ENCODE measurements around the gene CCDC192.

CCDC192 gene

DNA sequence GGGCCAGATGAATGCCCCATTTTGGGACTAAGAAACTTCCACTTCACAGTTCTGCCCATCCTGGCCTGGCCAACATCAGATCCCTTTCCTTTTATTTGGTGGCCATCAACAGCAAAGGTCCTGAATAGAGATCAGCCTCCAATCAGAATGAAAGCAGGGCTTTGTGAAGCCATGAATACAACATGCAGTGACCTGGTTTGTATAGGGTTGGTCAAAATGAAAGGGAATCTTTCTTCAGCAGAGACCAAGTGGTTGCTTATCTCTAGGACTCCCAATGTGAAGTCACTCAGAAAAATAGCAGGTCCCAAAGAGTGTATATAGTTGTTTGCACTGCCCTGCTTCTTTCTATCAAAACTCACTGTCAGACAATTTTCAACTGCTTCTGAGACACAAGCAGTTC lies 266.5 kb downstream of the CCDC192 start:
- Histone ChIP-seq H3K4me3 (ENCODE audit: low read depth, low read length) (no peak overlapping the region), H3K36me3 (no peaks in the 10 kb centered on the region), H3K9me3 (ENCODE audit: severe bottlenecking) (no peaks in the 10 kb centered on the region), H3K27ac (no peak overlapping the region), H3K27me3 (ENCODE audit: insufficient read depth, low read depth, severe bottlenecking) (no peaks in the 10 kb centered on the region)
- DNase-seq, result no peak
- TF ChIP-seq, protein P1, sequence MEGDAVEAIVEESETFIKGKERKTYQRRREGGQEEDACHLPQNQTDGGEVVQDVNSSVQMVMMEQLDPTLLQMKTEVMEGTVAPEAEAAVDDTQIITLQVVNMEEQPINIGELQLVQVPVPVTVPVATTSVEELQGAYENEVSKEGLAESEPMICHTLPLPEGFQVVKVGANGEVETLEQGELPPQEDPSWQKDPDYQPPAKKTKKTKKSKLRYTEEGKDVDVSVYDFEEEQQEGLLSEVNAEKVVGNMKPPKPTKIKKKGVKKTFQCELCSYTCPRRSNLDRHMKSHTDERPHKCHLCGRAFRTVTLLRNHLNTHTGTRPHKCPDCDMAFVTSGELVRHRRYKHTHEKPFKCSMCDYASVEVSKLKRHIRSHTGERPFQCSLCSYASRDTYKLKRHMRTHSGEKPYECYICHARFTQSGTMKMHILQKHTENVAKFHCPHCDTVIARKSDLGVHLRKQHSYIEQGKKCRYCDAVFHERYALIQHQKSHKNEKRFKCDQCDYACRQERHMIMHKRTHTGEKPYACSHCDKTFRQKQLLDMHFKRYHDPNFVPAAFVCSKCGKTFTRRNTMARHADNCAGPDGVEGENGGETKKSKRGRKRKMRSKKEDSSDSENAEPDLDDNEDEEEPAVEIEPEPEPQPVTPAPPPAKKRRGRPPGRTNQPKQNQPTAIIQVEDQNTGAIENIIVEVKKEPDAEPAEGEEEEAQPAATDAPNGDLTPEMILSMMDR (IDR thresholded peaks at IDR 0.05; ENCODE audit: low read depth, low read length), result no peak

DNA sequence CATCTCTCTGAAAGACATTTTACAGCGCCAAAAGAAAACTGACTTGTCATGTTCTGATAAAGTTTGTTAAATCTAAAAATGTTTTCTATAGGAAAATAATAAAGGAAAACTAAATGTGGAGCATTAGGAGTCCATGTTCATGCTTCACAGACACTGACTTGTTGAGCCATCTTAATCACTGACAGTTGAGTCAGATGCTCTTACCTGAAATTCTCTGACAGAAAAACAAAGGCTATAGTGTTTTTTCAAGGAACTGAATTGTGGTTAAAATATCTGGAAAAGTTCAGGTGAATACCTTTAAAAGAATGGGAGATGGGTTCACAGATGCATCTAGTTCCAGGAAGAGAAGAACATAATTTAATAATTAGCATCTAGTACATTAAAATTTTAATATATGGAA lies 266.9 kb downstream of the CCDC192 start:
- TF ChIP-seq, protein P1 (IDR thresholded peaks at IDR 0.05; ENCODE audit: low read depth, low read length), result no peak

DNA sequence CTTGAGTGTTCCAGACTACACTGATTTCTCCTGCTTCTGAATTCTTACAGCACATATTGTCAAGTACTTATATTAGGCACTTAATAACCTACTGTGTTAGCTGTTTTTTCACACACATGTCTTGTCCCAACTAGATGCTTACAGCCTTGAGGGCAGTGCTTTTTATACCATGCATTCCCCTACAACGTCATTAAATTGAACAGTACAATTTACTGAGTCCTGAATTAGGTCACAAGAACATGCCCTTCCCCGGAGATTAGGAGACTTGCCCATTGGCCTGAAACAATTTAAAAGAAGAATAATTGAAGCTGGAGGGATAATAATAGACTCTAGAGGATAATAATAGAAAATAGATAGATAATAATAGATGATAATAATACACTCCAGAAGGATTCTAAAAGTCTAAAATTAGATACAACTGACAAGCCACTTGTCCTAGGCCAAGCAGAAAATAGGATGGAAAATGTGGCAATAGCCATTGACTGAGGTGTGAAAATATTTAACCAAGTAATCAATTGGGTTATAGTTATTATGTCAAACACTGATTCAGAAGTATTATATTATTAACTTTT lies 267.7 kb downstream of the CCDC192 start:
- no peak for DNase-seq
- H3K9me3 ChIP-seq (ENCODE audit: severe bottlenecking), result no peaks in the 10 kb centered on the region
- no peaks in the 10 kb centered on the region for H3K27me3 ChIP-seq (ENCODE audit: insufficient read depth, low read depth, severe bottlenecking)
- no peaks in the 10 kb centered on the region for H3K36me3 ChIP-seq
- TF ChIP-seq, protein P1 (IDR thresholded peaks at IDR 0.05; ENCODE audit: low read depth, low read length), result no peak
- no peak overlapping the region for H3K4me3 ChIP-seq (ENCODE audit: low read depth, low read length)
- H3K27ac ChIP-seq, result no peak overlapping the region

More for the DNA sequence above, 266.9 kb downstream of the CCDC192 start:
- no peak for DNase-seq
- Histone ChIP-seq H3K27me3 (ENCODE audit: insufficient read depth, low read depth, severe bottlenecking) (no peaks in the 10 kb centered on the region), H3K9me3 (ENCODE audit: severe bottlenecking) (no peaks in the 10 kb centered on the region), H3K36me3 (no peaks in the 10 kb centered on the region), H3K4me3 (ENCODE audit: low read depth, low read length) (no peak overlapping the region), H3K27ac (no peak overlapping the region)

DNA sequence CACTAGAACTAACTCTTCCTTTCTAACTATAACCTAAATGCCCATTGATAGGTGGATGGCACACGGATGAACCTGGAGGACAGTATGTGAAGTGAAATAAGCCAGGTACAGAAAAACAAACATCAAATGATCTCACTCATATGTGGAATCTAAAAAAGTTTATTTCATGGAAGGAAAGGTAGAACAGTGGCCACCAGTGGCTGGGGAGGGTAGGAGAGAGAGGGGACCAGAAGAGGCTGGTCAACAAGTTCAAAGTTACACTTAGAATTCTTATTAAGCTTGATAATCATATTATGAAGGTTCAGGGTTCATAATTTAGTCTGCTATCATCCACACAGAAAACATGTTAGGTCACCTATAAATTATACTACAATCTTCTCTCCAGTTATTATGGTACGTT lies 272.8 kb downstream of the CCDC192 start:
- TF ChIP-seq, protein P1 (IDR thresholded peaks at IDR 0.05; ENCODE audit: low read depth, low read length), result no peak
- H3K27ac ChIP-seq, result no peak overlapping the region
- no peaks in the 10 kb centered on the region for H3K27me3 ChIP-seq (ENCODE audit: insufficient read depth, low read depth, severe bottlenecking)
- H3K36me3 ChIP-seq, result no peaks in the 10 kb centered on the region
- H3K9me3 ChIP-seq (ENCODE audit: severe bottlenecking), result no peaks in the 10 kb centered on the region
- DNase-seq, result no peak
- no peak overlapping the region for H3K4me3 ChIP-seq (ENCODE audit: low read depth, low read length)

- Histone ChIP-seq H3K27ac (no peak overlapping the region), H3K4me3 (ENCODE audit: low read depth, low read length) (no peak overlapping the region), H3K36me3 (no peaks in the 10 kb centered on the region), H3K9me3 (ENCODE audit: severe bottlenecking) (no peaks in the 10 kb centered on the region), H3K27me3 (ENCODE audit: insufficient read depth, low read depth, severe bottlenecking) (no peaks in the 10 kb centered on the region)
- DNase-seq, result no peak
- TF ChIP-seq, protein P1 (IDR thresholded peaks at IDR 0.05; ENCODE audit: low read depth, low read length), result no peak
These were observed 273.3 kb downstream of the CCDC192 start for GRCh38 chr5:127976525-127976924.

Measured in WERI-Rb-1 (cell line).